Measurements from ENCODE around the gene MORN3.
"Not testable (repeated sequence)": the region's sequence is repeated elsewhere in the genome, so short reads cannot be mapped to it uniquely, and the experiment has no call there.

The MORN3 gene, protein sequence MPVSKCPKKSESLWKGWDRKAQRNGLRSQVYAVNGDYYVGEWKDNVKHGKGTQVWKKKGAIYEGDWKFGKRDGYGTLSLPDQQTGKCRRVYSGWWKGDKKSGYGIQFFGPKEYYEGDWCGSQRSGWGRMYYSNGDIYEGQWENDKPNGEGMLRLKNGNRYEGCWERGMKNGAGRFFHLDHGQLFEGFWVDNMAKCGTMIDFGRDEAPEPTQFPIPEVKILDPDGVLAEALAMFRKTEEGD

DNA sequence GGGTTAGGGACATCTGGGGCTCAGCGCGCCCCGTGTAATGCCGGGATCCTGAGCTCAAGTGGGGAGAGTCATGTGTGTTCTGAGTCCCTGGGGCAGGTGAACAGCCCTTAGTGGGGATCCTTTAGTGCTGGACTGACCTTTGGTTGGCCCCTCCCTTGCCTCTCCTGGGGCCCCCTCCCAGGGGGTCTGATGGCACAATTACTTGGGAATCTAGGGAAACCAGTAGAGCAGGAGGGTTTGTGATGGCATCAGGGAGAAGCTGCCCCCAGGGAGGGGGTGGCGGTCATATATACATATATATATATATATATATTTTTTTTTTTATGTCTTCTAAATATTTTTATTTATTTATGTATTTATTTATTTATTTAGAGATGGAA is at the start of gene MORN3:
Gene MORN3 (minus strand): TSS at position 134 of the 380 bp plus-strand sequence. CDS start 171 bp downstream, outside the sequence.
- no peak for DNase-seq (ENCODE audit: low read depth in 3 of 3)

GRCh38 chr12:121718653-121719239 is 49.3 kb upstream of the MORN3 start:
- no peak for DNase-seq (ENCODE audit: low read depth in 3 of 3)

GRCh38 chr12:121717041-121717699 is 47.7 kb upstream of the MORN3 start:
- DNase-seq (ENCODE audit: low read depth in 3 of 3): no peak

DNA sequence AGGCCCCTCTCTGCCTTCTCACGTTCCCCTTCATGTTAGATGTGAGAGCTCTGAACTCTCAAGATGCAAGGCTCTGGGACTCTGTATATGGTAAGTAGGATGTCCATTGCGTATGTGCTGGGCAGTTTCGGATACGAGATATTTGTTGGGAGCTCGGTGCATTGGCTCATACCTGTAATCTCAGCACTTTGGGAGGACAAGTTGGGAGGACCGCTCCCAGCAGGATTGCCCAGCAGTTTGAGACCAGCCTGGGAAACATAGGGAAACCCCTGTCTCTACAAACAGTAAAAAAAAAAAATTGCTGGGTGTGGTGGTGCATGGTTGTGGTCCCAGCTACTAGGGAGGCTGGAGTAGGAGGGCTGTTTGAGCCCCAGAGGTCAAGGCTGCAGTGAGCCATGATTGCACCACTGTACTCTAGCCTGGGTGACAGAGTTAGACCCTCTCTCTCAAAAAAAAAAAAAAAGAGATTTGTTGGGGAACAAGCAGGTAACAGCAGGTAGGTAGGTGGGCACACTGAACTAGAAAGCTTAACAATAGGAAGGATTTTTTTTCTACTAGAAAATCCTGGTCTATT is 46.5 kb upstream of the MORN3 start:
- DNase-seq (ENCODE audit: low read depth in 3 of 3): no peak

GRCh38 chr12:121715055-121715454 is 45.6 kb upstream of the MORN3 start:
- DNase-seq (ENCODE audit: low read depth in 3 of 3): not testable (repeated sequence)

- DNase-seq (ENCODE audit: low read depth in 3 of 3): no peak
Measured at GRCh38 chr12:121713793-121714192, 44.3 kb upstream of the MORN3 start.

DNA sequence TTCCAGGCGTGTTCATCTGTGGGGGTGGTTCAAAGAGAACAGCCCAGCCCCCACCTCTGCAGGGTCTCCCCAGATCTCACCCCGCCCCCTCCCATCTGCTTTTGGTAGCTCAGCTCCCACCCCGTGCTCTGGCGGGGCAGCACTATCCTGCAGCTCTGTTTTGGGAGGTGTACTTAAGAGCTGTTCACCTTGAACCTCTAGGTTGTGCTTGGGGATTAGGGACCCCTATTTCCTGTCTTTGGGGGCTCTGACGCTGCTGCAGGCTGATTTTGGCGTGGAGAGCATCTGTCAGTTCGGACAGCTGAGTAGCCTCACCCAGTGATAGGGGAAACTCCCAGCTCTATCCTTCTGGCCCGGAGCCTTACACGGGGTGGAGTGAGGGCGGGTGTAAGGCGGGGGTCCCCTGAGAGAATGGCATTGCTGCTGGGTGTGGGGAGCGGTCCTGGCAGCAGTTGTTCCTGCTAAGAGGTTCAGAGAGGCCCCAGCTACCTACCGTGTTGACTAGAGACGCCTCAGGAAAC is 43.9 kb upstream of the MORN3 start:
- DNase-seq (ENCODE audit: low read depth in 3 of 3): peak in 1 of 3 donors; percentile 14

GRCh38 chr12:121712461-121713256 is 43.2 kb upstream of the MORN3 start, which contains the start of gene TMEM120B:
Gene TMEM120B (plus strand): TSS chr12:121712752. CDS start chr12:121712896, 144 bp downstream.
- peak; percentile 68 to 75 (median 69) for DNase-seq (ENCODE audit: low read depth in 3 of 3)

DNA sequence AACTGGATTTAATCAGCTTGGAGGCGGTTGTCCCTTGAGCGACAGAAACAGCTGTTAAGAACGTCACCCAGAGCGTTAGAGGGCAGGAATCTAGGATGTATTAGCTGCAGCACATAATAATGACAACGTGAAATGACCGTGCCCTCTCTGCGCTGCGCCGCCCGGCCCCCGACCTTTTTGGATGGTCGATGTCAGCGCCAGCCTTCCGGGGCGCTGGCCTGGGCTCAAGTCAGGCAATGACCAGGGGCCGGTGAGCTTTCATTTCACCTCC is 42.7 kb upstream of the MORN3 start:
- DNase-seq (ENCODE audit: low read depth in 3 of 3): no peak

GRCh38 chr12:121711361-121712189 is 42.1 kb upstream of the MORN3 start:
- no peak for DNase-seq (ENCODE audit: low read depth in 3 of 3)

- DNase-seq (ENCODE audit: low read depth in 3 of 3): no peak
Measured at GRCh38 chr12:121709478-121709961, 40.1 kb upstream of the MORN3 start.

DNA sequence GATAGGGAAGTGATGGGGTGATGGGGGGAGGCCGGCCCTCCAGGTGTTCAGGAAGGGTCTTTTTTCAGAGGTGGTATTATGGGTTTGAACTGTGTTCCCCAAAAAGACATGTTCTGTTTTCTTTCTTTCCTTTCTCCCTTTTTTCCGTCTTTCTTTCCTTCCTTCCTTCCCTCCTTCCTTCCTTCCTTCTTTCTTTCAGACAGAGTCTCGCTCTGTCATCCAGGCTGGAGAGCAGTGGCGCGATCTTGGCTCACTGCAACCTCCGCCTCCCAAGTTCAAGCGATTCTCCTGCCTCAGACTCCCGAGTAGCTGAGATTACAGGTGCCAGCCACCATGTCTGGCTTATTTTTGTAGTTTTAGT is 39.6 kb upstream of the MORN3 start:
- DNase-seq (ENCODE audit: low read depth in 3 of 3): not testable (repeated sequence)

- DNase-seq (ENCODE audit: low read depth in 3 of 3): no peak
Measured at GRCh38 chr12:121708313-121709063, 39.0 kb upstream of the MORN3 start.

DNA sequence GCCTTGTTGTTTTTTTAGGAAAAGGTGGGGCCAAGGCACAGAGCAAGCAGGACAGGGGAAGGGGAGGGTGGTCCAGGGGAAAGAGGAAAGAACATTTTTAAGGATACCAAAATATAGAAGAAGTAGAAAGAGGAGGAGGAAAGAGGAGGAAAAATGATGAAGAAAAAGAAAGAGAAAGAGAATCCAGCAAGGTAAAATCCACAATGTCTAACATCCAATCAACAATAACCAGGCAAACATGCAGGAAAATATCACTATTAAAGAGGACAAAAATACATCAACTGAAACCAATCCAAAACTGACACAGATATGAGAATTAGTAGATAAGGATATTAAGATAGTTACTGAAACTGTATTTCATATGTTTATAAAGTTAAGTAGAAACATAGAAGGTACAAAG is 36.1 kb upstream of the MORN3 start:
- no peak for DNase-seq (ENCODE audit: low read depth in 3 of 3)

DNA sequence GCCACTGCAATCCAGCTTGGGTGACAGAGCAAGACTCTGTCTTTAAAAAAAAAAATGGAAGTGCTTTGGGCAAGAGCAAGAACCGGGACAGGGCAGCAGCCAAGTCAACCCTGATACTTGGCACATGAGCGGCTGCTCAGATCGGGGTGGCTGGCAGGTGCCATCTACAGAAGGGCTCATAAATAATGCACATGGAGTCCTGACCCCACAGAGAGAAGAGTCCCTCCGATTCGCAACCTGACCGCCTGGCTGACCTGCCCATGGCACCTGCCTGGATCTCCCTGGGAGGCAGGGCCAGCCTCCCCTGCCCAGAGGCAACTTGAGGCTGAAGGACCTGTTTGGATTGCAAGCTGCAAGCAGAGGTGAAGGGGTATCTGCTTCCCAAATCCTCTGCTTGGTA is 33.5 kb upstream of the MORN3 start:
- DNase-seq (ENCODE audit: low read depth in 3 of 3): no peak

- DNase-seq (ENCODE audit: low read depth in 3 of 3): no peak
Measured at GRCh38 chr12:121701667-121702277, 32.3 kb upstream of the MORN3 start.

- not testable (repeated sequence) for DNase-seq (ENCODE audit: low read depth in 3 of 3)
Measured at GRCh38 chr12:121697861-121698260, 28.4 kb upstream of the MORN3 start.

- peak in 1 of 3 donors; percentile 41 for DNase-seq (ENCODE audit: low read depth in 3 of 3)
Measured at GRCh38 chr12:121697093-121697698, 27.7 kb upstream of the MORN3 start.

DNA sequence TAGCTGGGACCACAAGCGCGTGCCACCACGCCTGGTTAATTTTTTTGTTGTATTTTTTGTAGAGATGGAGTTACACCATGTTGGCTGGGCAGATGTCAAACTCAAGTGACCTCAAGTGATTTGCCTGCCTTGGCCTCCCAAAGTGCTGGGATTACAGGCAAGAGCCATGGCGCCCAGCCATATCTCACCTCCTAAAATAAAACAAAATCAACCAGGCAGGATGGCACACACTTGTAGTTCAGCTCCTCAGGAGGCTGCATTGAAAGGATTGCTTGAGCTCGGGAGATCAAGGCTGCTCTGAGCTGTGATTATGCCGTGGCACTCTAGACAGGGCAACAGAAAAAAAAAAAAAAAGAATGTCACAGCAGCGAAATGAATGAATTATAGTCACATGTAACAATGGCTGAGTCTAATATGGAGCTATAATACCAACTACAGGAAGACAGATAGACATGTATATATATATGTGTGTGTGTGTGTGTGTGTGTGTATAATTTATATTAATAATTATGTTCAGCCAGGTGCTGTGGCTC is 23.8 kb upstream of the MORN3 start:
- DNase-seq (ENCODE audit: low read depth in 3 of 3): no peak

Measured in stimulated activated CD4-positive, alpha-beta T cell treated with anti-CD3 and anti-CD28 coated beads, TNF-alpha, amount 100 ng/mL, for 48 hours (primary cell).